ENCODE data around the gene DBNDD1.
"Not testable (repeated sequence)": the region's sequence is repeated elsewhere in the genome, so short reads cannot be mapped to it uniquely, and the experiment has no call there.

Gene DBNDD1

GRCh38 chr16:89990799-89991198 is 28.5 kb downstream of the DBNDD1 start:
- no peak for DNase-seq (ENCODE audit: low read depth, low spot score)

GRCh38 chr16:89988951-89989350 is 30.3 kb downstream of the DBNDD1 start:
- DNase-seq (ENCODE audit: low read depth, low spot score), result no peak

DNA sequence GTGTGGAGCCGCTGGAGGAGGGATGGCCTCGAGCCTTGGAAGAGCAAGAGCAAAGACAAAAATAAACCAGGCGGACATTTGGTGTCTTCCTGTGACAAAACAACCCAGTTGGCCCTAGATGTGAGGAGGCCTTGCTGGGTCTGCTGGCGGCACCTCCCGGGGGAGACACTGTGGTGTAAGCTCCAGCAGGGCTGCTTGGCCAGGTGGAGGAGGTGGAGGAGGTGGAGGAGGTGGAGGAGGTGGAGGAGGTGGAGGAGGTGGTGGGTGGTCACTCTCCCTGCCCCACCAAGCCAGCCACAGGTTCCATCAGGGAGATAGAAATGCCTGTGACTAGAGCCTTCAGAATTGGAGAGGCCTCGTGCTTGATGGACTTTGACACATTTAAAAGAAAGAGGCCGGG is 32.1 kb downstream of the DBNDD1 start:
- DNase-seq (ENCODE audit: low read depth, low spot score), result no peak

GRCh38 chr16:89986600-89986999 is 32.7 kb downstream of the DBNDD1 start:
- no peak for DNase-seq (ENCODE audit: low read depth, low spot score)

DNA sequence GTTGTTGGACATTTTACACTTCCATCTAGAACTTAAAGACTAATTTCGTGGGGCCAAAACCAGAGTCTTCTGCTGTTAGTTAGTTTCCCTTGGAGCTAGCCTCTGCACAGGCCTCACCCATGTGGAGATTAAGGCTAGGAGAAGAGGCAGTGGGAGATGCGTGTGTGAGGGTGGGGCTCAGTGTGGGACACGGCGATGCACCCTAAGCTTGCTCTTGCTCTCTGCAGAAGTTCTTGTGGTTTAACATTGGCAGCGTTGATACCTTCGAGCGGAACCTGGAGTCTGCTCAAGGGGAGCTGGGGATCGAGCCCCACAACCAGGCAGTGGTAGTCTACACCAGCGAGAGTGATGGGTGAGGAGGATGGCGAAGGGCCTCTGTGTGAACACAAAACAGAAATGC is 34.0 kb downstream of the DBNDD1 start:
- no peak for DNase-seq (ENCODE audit: low read depth, low spot score)

DNA sequence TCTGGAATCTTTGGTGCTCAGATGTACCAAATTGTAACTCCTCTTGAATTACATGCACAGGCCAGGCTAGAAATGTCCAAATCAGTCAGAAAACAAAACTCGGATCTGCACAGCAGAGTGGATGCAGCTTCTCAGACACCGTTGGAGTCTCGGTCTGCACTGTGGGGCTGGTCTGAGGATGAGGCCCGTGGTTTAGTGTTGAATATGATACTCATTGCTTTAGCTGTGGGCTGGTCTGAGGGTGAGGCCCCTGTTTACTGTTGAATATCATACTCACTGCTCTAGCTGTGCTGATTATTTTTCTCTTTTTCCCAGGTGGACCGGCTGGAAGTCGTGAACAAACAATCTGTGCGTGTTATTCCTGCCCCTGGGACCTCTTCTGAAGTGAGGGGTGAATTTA is 35.0 kb downstream of the DBNDD1 start:
- DNase-seq (ENCODE audit: low read depth, low spot score), result no peak

- DNase-seq (ENCODE audit: low read depth, low spot score), result no peak
Observed at GRCh38 chr16:89983536-89983935, 35.7 kb downstream of the DBNDD1 start.

DNA sequence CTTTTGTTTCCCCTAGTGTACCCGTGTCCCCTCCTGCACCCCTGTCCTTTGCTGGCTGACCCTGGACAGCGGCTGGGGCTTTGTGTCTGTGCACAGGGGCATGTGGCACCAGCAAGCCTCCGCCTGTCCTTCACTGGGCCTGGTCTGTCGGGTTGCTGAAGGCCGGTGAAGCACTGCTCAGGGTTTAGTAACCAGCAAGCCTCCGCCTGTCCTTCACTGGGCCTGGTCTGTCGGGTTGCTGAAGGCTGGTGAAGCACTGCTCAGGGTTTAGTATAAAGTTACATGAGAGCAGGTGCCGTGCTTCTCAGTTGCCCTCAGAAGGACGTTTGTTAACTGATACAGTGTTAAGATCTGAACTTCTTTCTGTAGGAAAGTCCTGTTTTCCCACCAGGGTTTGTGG is 36.9 kb downstream of the DBNDD1 start:
- DNase-seq (ENCODE audit: low read depth, low spot score), result no peak

GRCh38 chr16:89981414-89981813 is 37.8 kb downstream of the DBNDD1 start:
- no peak for DNase-seq (ENCODE audit: low read depth, low spot score)

DNA sequence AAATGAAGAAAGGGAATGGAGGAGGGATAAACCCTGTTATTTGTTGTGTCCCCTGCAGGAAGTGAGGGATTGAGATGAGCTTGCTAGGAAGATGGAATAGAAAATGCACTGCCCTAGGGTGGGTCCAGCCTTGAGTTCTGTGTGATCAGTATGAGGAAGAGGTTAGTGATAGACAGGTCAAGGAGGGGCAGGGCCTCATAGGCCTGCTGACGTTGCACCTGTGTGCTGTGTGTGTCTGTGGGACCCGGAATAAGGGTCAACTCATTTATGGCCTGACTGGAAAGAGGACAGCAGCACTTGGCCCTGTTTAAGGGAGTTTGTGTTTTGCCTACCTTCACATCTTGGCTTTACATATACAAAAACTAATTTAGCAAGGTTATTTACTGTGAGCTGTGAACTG is 44.4 kb downstream of the DBNDD1 start:
- DNase-seq (ENCODE audit: low read depth, low spot score), result no peak

DNA sequence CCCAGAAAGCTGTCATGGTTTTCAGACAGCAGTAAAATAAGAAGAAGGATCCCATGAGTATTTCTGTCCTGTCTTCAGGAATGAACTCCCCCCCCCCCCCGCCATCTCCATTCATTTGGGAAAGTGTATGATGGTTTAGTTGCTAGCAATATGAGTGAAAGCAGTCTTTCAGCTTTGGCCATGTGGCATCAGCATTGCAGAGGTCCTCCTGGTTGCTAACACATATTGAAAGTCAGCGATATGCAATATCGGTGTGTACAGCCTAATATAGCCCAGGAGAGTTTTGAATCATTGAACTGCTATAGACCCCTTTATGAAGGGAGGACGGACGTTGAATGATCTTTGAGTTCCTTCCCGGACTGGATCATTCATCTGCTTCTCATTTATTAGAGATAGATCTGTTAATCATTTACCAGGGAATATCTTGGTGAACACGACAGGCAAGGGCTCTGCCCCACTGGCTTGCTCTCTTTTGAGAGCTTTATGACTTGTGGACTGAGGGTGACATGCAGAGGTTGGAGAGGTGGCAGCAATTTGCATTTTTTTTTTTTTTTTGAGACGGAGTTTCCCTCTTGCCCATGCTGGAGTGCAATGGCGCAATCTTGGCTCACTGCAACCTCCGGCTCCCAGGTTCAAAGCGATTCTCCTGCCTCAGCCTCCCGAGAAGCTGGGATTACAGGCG is 45.5 kb downstream of the DBNDD1 start:
- no peak for DNase-seq (ENCODE audit: low read depth, low spot score)

DNA sequence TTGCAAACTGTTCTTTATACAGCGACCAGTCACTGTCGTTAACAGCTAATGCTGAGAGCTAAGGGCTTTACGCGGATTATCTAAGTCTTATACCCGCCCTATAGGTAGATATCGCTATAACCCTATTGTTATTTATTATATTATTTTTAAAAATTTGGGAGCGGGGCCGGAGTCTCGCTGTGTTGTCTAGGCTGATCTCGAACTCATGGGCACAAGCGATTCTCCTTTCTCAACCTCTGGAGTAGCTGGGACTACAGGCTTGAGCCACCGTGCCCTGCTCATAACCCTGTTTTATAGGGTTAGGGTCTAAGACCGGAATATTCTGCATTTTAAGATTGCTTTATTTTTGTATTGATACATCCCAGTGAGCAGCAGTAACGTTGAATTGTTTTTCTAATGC is 46.0 kb downstream of the DBNDD1 start:
- no peak for DNase-seq (ENCODE audit: low read depth, low spot score)

- peak; percentile 71 for DNase-seq (ENCODE audit: low read depth, low spot score)
Observed at GRCh38 chr16:89972244-89973234, 46.7 kb downstream of the DBNDD1 start.

DNA sequence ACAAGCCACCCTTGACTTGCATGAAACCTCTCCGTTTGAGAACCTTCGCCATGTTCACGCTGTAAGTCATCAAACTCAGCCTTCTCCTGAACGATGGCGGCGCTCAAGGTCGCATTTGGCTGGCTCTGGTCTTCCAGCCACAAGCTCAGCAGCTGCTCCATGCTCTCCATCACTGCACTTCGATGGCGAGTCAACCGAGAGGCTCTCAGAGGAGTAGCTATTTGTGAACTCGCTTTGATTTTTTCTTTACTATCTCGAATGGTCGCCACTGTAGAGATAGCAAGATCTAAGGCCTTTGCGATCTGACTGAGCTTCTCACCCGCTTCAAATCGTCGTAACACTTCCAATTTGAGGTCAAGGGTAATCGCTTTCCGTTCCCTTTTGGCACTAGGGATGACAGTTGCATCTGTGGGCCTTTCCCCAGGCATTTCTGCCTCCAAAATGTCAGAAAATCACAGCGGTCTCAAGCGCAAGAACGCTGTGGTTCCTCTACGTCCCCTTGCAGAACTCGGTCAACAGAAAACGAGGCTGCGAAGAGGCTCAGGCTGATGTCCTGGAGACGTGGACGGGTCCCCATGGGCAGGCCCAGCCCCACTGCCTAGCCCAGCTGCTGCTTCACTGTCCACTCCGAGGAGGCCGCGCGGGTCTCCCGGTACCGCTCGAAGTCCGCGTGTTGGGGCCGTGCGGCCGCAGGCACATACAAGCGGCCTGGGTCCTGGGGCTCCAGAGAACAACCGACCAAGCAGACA is 47.6 kb downstream of the DBNDD1 start:
- no peak for DNase-seq (ENCODE audit: low read depth, low spot score)

- DNase-seq (ENCODE audit: low read depth, low spot score), result no peak
Observed at GRCh38 chr16:89969741-89970410, 49.4 kb downstream of the DBNDD1 start.

GRCh38 chr16:89968074-89968473 is 51.2 kb downstream of the DBNDD1 start:
- DNase-seq (ENCODE audit: low read depth, low spot score), result not testable (repeated sequence)

GRCh38 chr16:89967436-89967835 is 51.8 kb downstream of the DBNDD1 start:
- not testable (repeated sequence) for DNase-seq (ENCODE audit: low read depth, low spot score)

GRCh38 chr16:89966756-89967155 is 52.5 kb downstream of the DBNDD1 start:
- no peak for DNase-seq (ENCODE audit: low read depth, low spot score)

DNA sequence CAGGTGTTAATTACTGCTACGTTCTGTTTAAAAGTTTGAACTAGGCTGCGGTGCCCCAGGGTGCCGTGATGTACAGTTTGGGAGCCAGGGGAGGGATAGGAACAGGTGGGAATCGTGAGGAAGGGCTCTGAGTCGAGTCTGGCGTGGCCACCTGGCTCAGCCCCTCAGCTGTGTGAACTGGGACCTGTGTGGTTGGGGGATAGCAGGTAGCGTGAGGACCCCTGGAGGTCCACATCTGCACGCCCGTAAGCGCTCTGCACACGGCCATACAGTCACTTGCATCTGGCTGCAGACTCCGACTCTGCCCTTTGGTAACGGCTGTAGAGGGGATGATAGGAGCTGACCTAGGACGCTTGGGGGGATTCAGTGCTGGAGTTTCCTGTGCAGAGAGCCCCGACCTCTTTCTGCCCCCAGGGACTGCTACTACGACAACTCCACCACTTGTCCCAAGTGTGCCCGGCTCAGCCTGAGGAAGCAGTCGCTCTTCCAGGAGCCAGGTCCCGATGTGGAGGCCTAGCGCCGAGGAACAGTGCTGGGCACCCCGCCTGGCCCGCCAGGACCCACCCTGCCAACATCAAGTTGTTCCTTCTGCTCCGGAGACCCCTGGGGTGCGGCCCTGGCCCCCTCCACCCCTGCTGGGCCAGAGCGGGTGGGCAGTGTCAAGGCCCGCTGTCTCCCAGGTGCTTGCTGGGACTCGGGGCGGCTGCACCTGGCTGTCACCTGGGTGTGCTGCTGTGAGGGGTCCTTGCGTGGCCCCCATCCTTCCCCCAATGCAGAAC is 53.6 kb downstream of the DBNDD1 start:
- no peak for DNase-seq (ENCODE audit: low read depth, low spot score)

DNA sequence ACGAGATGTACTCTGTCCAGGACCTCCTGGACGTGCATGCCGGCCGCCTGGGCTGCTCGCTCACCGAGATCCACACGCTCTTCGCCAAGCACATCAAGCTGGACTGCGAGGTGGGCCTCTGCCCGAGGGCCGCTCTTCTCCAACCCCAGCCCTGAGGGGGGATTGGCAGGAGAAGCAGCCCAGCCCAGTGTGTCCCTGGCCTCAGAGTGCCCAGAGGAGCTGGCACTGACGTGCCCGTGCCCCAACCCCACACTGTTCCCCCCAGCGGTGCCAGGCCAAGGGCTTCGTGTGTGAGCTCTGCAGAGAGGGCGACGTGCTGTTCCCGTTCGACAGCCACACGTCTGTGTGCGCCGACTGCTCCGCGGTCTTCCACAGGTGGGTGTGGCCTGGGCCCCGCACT is 55.1 kb downstream of the DBNDD1 start:
- no peak for DNase-seq (ENCODE audit: low read depth, low spot score)

Measured in activated naive CD8-positive, alpha-beta T cell treated with anti-CD3 and anti-CD28 coated beads, Interleukin-2, amount 50 U/mL, for 16 hours (primary cell).